ENCODE measurements around the gene TSTD2.
"Not testable (repeated sequence)": the region's sequence is repeated elsewhere in the genome, so short reads cannot be mapped to it uniquely, and the experiment has no call there.

TSTD2 gene

DNA sequence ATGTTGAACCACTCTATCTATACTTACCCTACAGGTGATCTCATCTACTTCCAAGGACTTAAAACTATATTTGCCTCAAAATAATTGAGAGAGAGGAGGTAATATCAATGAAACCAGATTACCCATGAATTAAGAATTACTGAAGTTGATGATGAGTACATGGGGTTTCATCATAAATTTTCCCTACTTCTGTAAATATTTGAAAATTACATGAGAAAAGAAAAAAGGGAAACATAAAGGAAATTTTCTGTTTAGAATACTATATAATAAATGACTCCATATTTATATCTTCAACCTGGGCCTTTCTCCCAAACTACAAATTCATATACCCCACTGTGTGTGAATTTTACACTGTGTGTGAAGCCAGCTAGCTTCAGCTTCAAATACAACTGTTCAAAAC is 2.6 kb downstream of the TSTD2 start:
- no peak for DNase-seq (ENCODE audit: low read depth)

DNA sequence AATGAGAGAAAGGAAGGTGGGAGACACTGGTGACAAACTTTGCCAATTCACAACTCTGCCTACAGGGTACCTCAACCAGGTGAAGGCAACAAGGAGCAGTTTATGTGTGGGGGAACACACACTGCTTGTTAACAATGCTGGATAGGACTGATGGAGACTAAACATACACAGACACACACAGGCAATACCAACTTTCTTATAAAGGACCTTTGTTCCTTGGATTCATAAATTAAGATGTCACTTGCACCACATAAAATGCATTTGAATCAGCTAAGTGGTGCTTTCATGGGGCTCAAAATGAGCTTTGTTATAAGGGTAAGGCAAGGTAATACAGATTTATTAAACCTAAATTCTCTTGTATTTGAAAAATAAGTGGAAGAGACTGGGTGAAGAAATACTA is 4.0 kb downstream of the TSTD2 start:
- no peak for DNase-seq (ENCODE audit: low read depth)

DNA sequence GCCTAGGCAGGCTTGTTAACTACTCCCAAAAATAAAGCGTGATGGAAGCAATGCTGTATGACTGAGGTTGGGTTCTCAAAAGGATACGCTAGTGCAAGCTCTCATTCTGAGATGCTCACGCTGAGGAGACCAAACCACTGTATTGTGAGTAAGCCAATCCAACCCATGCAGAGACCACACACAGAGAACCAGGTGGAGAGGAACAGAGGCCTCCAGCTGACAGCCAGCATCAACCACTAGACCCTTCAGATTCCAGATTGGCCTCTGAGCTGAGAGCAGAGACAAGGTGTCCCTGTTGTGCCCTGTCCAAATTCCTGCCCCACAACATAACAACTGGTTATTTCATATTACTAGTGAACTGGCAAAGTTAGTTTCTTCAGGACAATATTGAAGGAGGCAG is 4.5 kb downstream of the TSTD2 start:
- no peak for DNase-seq (ENCODE audit: low read depth)

DNA sequence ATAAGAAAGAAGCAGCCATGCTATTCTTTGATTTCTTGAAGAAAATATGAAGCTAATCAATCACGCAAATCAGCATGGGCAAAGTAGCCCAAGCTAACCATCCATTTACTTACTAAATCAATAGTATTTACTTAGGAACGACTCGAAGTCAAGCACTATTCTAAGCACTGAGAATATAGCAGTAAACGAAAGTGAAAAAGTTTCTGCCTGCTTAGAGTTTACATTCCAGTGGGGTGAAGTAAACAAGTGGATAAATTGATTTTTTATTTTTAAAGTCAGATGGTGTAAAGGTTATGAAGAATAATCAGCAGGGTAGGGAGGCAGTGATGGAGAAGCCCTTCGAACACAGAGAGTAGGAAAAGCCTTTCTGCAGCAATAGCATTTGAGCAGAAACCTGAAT is 5.5 kb downstream of the TSTD2 start:
- no peak for DNase-seq (ENCODE audit: low read depth)

DNA sequence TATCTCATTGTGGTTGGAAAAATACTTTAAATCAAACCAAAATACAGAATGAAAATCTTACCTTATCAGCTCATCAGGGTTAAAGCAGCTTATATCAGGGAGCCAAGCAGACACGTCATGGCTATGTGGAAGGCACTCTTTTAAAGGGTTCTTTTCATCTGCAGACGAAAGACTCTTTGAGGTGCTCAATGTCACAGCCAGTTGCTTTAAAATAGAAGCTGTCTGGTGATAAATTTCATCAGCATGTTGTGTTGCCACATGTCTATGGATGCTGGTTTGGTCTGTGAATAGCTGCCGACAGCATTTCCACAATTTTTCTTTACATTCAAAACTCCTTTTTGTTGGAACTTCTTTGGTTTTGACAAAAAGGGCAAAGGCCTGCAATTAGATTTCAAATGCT is 7.5 kb downstream of the TSTD2 start:
- DNase-seq (ENCODE audit: low read depth), result no peak

DNA sequence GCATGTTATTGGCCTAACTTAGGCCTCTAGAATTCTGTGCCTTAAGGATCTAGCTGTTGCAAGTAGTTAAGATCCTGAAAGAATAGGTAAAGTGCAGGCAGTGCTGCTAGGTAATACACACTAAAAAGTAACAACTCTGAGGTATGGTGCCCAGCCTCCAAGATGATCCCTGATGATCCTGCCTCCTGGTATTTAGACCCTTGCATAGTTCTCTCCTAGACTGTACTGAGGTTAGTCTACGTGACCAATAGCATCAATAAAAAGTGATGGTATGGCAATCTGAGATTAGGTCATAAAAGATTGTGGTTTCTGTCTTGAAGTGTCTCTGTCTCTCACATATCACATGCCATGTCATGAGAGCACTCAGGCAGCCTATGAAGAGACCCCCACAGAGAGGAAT is 9.2 kb downstream of the TSTD2 start:
- no peak for DNase-seq (ENCODE audit: low read depth)

DNA sequence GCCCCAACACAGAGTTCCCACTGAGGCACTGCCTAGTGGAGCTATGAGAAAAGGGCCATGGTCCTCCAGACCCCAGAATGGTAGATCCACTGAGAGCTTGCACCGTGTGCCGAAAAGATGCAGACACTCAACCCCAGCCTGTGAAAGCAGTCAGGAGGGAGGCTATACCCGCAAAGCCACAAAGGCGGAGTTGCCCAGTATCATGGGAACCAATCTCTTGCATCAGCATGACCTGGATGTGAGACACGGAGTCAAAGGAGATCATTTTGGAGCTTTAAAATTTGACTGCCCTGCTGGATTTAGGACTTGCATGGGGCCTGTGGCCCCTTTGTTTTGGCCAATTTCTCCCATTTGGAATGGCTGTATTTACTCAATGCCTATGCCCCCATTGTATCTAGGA is 10.7 kb downstream of the TSTD2 start:
- not testable (repeated sequence) for DNase-seq (ENCODE audit: low read depth)

DNA sequence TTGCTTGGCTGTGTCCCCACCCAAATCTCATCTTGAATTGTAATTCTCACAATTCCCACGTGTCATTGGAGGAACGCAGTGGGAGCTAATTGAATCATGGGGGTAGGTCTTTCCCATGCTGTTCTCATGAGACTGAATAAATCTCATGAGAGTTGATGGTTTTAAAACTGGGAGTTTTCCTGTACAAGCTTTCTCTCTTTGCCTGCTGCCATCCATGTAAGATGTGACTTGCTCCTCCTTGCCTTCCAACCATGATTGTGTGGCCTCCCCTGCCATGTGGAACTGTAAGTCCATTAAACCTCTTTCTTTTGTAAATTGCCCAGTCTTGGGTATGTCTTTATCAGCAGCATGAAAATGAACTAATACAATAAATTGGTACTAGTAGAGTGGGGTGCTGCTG is 13.1 kb downstream of the TSTD2 start:
- DNase-seq (ENCODE audit: low read depth), result not testable (repeated sequence)

DNA sequence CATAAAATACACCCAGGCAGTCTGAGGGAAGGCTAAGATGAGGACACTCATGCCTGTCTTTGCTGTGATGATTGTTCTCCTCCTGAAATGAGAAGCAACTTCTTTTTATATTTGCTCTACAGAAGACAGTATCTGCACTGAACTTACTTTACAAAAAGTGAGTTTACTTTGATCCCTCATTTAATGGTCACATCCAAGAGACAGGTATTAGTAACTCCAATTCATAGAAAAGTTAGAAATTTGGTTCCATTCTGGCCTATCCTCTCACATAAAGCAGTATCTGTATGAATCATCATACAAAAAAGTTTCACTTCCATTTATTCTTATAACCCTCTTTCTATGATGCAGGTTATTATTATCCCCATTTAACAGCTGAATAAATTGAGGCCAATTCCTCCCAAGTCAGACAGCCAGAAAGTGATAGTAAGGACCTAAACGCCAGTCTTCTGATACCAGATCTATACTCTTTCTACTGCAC is 15.2 kb downstream of the TSTD2 start:
- DNase-seq (ENCODE audit: low read depth), result no peak

DNA sequence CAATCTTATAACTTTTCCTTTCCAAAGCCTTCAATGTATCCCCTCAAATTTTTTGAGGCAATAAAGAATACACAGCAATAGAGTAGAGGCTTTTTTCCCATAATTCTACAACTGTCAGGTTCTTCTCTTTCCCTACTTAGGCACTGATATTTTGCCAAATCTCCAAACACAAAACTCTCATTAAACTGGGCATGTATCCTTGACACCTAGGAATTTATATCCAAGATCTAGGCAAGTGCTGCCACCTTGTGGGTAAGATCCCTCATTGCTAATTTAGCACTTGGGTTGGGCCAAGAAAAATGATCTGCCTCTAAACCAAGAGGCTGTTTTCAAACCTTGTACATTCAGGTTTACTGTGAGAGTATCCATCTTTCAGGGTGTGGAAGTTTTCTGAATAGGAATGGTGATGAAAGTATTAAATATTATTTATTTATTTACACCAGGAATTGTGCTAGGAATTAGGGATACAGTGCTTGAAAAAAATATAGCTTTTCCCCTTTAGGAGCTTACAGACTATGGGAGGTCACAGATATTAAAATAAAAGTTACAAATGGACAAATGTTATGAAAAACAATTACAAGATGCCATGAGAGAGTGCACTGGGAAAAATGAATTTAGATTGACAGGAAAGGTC is 17.6 kb downstream of the TSTD2 start:
- DNase-seq (ENCODE audit: low read depth), result peak; percentile 33

DNA sequence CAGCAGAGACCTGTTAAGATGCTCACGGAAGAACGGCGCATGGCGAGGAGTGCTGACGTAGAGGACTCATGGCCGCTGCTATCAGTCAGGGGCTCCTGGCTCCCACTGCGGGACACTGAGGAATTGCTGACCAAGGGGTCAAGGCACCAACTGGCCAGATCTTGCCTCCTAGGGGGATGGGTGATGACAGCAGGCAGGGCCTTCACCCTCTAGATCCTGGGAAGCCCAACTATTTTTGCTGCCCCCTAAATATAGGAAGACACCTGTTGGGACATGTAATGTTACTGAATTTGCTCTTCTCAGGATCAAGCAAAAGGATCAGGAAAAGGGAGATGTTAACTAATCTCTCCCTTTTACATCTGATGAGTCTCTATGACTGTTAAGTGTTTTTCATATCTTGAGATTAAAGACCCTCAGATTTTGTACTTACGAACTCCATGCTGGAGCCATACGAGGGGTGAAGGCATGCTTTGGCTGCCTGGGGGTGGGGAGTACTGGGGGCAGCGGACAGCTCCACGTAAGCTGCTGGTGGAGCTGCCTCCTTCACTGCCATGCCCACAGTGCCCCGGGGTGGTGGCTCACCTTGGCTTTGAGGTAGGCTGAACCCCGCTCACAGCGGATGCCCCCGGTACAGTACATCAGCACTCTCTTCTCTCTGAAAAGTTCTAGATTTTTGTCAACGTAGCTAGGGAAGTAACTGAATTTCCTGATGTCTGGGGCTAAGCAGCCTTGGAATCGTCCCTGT is 28.1 kb downstream of the TSTD2 start:
- no peak for DNase-seq (ENCODE audit: low read depth)

DNA sequence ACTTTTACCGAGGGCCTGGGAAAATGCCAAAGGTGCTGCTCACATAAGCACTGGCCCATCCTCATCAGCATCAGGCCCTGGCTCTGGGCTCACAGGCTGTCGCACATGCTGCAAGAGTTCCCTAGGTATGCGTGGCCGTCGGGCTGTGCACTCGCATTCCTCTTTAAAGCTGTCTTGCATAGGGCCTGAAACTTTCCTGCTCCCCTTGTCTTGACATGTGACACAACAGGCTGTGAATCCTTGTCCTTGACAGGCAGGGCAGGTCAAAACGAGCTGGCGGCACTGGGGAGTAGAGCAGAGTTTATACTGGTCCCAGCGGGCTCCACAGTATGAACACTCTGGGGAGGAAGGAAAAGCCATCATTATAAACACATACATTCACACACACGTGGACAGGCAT is 30.7 kb downstream of the TSTD2 start:
- DNase-seq (ENCODE audit: low read depth), result no peak

DNA sequence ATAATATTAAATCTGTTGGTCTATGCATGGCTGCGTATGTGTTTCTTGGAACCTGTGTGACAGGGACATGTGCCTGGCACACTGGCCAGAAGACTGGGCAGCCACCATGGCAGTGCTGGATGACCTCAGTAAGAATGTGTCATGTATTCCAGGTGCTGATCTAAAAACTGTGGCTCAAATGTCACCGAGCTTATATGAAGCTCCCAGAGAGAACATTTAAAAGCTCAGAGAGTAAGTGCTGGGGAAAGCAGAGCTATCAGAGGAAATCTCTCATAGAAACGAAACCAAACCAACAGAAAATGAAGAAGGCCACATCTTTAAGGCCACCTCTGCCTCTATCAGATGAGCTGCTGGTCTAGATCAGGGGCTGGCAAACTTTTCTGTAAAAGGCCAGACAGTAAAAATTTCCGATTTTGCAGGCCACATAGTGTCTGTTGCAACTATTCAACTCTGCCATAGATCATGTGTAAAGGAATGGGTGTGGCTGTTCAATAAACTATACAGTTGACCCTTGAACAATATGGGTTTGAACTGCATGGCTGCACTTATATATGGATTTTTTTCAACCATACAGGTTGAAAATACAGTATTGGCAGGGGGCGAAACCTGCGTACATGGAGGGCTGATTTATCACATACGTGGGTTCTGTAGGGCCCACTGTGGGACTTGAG is 31.8 kb downstream of the TSTD2 start:
- no peak for DNase-seq (ENCODE audit: low read depth)

DNA sequence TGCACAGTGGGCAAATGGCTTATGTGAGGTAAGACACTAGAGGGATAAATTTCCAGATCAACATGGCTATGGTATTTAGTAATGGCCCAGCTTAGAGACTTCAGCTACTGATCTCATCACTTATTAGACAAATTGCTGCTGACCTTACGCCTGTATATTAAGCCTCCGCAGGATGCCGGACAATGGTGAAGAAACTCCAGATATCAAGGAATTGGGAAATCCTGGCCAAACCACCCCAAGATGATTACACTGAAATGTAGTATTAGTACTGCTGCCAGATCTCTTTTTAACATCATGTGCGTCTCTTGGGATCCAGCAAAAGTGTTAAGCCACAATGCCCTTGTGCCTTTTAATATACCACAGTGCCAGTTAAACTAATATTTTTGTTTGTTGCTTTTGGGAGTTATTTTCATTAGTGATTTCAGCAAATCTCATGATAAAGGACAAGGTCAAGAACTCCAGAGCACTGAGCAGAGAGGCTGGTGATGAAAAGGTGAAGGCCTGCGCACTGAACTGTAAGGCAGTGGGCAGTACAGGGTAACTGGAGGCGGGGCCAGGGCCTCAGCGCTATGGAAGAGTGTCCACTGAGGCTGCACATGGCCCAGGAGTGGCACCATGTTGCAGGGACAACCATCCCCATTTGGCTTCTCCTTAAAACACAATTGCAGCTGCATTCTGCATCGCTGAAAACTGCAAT is 32.5 kb downstream of the TSTD2 start:
- no peak for DNase-seq (ENCODE audit: low read depth)

DNA sequence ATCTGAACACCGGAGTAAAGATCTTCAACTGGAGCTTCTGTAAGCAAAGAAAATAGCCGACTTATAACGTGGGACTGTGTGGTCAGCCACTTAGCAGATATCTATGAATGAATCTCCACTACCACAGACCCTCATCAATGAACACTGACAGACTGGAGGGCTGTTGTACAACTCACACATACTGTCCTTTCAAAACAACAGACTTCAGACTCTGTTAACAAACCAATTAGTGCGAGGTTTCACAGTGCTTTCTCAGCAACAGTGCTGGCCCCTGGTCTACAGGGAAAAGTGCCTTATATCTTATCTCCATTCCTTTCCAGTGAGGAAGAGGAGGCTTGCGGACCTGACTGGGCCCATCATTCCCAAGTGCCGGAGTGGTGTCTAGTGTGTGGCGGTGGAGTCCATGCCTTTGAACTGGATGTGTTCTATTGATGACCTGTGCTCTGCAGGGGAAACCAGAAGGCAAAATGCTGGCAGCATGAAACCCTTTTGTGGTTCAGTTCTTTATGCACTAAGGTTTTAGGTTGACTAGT is 33.8 kb downstream of the TSTD2 start:
- no peak for DNase-seq (ENCODE audit: low read depth)

DNA sequence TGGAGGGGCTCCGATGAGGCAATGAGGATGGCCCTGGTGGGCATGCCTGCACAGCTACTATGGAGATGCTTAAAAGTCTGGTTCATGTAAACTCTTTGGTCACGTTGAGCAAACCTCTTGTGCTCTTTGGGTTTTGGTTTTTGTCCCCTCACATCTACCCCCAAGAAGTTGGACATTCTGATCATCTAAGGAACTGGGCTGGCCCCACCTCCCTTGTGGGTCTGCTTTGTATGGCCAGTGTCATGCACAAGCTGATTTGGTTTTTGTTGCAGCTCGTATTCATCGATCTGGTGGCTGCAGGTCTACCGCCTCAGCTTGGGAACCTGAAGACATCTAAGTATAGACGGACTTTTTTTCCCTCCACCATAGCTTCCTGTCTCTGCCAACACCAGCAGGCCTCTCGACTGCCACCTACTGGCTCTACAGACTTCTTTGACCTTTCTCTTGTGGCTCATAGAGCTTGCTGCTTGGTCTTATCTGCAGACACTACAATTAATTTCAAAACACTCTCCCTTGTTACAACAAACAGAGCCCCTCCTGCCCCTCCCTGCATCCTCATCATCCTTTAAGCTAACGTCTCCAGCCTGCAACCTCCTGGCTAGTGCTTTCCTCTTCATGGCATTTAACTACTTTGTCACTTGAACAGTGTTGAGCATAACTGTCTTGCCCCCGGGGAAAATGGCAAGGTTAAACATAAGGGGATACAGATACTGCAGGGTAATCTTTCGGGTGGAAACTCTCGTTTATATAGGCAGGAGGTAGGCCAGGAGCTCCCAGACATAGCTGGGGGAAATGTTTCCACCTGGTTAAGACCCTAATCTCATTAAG is 34.5 kb downstream of the TSTD2 start:
- DNase-seq (ENCODE audit: low read depth), result peak; percentile 55

DNA sequence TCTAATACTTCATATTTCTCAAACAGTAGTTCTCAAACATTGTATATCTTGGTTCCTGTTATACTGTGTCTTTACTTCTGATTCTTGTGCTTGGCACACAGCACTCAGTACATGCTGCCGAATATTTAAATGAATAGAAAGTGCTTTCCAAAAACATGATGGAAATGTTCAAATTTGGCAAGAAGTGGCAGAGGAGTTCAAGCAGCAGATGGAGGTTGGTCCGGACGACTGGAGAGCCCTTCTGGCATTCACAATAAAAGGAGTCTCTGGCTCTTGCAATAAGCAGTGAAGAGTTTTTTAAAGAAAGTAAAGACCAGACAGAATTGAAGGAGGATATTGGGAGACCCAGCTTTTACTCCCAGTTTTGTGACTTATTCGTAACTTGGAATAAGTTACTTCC is 36.3 kb downstream of the TSTD2 start:
- DNase-seq (ENCODE audit: low read depth), result no peak

DNA sequence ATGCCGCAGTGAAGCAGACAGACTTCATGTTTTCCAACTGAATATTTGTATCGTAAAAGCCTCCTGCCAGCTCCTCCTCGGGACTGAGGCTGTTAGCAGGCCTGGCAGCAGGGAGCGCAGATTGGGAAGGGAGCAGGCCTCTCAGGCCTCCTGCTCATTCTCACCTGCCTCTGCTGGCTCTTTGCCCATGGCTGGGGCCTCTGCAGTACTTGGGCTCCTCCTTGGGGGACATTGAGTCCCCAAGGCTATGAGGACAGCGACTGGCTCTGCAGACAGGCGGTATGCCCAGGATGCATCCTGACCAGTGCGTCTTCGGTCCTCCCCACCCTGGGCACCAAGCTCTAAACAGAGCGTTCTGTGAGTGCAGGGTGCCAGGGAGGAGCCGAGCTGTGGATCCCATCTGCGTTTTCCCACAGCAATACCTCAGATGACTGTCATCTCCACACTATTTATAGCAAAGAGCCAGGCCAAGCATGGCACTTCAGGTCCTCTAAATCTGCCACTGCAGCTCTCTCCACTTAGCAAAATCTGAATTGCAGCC is 38.7 kb downstream of the TSTD2 start:
- DNase-seq (ENCODE audit: low read depth), result no peak

DNA sequence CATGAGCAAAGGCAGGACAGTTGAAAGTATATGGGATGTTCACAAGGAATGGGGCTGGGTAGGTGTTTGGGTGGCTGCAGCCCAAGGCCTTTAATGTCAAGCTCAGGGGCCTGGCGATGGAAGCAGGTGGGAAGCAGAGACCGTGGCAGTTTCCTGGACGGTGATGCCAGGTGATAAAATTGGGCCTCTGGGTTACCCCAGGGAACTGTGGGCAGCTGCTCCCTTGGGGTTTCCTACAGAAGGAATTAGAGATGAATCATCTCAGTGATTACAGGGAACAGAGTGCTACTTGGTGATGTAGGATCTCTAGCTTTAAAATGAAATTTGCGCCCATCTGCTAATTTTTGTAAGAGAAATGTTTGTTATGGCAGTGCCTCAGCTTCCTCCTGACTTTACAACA is 39.2 kb downstream of the TSTD2 start:
- DNase-seq (ENCODE audit: low read depth), result no peak

DNA sequence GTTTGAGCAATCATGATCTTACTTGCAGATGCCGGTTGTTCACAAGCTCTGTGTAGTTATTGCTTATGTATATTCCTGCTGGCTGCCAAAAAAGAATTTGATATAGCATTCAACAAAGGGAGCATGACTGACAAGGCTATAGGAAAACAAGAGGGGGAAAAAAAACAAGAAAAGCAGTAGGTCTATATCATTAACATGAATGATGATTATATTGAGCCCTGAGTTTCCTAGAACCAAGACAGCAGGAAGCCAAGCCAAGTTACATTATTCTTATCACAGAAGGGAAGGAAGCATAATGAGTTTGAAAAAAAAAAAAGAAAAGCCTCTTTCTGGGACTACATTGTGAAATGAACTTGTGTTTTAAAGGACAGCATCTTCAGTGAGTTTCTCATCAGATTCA is 41.0 kb downstream of the TSTD2 start:
- no peak for DNase-seq (ENCODE audit: low read depth)

DNA sequence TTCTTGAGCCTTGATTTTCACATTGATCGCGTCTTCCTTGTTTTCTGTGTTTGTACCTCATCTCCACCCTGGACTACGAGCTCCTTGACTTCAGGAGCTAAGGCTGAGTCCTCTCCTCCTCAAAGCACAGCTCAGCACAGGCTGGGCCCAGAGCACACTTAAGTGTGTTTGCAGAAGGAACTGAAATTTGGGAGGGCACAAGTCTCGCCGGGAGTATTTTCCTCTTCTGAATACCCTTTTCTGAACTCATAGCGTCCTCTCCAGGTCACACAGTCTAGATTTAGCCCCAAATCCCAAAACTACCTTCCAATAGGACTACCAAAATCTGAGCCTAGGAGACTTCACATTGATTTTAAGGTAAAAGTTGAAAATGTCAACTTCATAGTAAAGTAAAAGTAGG is 41.6 kb downstream of the TSTD2 start:
- DNase-seq (ENCODE audit: low read depth), result no peak
